ENCODE measurements around the gene TNFRSF14. TPM values are rescaled to one million over a fixed set of nuclear protein-coding genes. Genes with fewer than 3 reads are reported as not detected.
"Not testable (repeated sequence)": the region's sequence is repeated elsewhere in the genome, so short reads cannot be mapped to it uniquely, and the experiment has no call there.

The TNFRSF14 gene
- polyA plus RNA-seq, 3 donors: 14.7 to 18.0 (median 15.5) TPM

- not testable (repeated sequence) for DNase-seq (ENCODE audit: low read depth in 3 of 3, low spot score in 2 of 3)
Measured at GRCh38 chr1:2551544-2551943, 4.6 kb upstream of the TNFRSF14 start.

- DNase-seq (ENCODE audit: low read depth in 3 of 3, low spot score in 2 of 3): no peak
Measured at GRCh38 chr1:2552189-2552588, 4.0 kb upstream of the TNFRSF14 start.

- DNase-seq (ENCODE audit: low read depth in 3 of 3, low spot score in 2 of 3): not testable (repeated sequence)
Measured at GRCh38 chr1:2553076-2553475, 3.1 kb upstream of the TNFRSF14 start.

- no peak for DNase-seq (ENCODE audit: low read depth in 3 of 3, low spot score in 2 of 3)
Measured at GRCh38 chr1:2553871-2554620, 2.1 kb upstream of the TNFRSF14 start.

- DNase-seq (ENCODE audit: low read depth in 3 of 3, low spot score in 2 of 3): no peak
Measured at GRCh38 chr1:2554621-2555387, 1.4 kb upstream of the TNFRSF14 start.

- DNase-seq (ENCODE audit: low read depth in 3 of 3, low spot score in 2 of 3): no peak
Measured at GRCh38 chr1:2555634-2556276, 416 bp upstream of the TNFRSF14 start.

- DNase-seq (ENCODE audit: low read depth in 3 of 3, low spot score in 2 of 3): no peak
Measured at GRCh38 chr1:2556678-2557481, 709 bp downstream of the TNFRSF14 start.

GRCh38 chr1:2557482-2558400, 1.6 kb downstream of the TNFRSF14 start:
- DNase-seq (ENCODE audit: low read depth in 3 of 3, low spot score in 2 of 3): no peak

- DNase-seq (ENCODE audit: low read depth in 3 of 3, low spot score in 2 of 3): no peak
Measured at GRCh38 chr1:2558420-2558819, 2.2 kb downstream of the TNFRSF14 start.

GRCh38 chr1:2558861-2559260, 2.7 kb downstream of the TNFRSF14 start:
- DNase-seq (ENCODE audit: low read depth in 3 of 3, low spot score in 2 of 3): no peak

- DNase-seq (ENCODE audit: low read depth in 3 of 3, low spot score in 2 of 3): no peak
Measured at GRCh38 chr1:2559509-2560298, 3.5 kb downstream of the TNFRSF14 start.

GRCh38 chr1:2560299-2561073, 4.3 kb downstream of the TNFRSF14 start:
- DNase-seq (ENCODE audit: low read depth in 3 of 3, low spot score in 2 of 3): no peak

- DNase-seq (ENCODE audit: low read depth in 3 of 3, low spot score in 2 of 3): no peak
Measured at GRCh38 chr1:2561446-2561845, 5.3 kb downstream of the TNFRSF14 start.

- DNase-seq (ENCODE audit: low read depth in 3 of 3, low spot score in 2 of 3): no peak
Measured at GRCh38 chr1:2561898-2562895, 6.0 kb downstream of the TNFRSF14 start.

- no peak for DNase-seq (ENCODE audit: low read depth in 3 of 3, low spot score in 2 of 3)
Measured at GRCh38 chr1:2563205-2563604, 7.0 kb downstream of the TNFRSF14 start.

- no peak for DNase-seq (ENCODE audit: low read depth in 3 of 3, low spot score in 2 of 3)
Measured at GRCh38 chr1:2564006-2564814, 8.0 kb downstream of the TNFRSF14 start.
